B cell (primary cell): ENCODE data around the gene CACNA1G. TPM values are rescaled to one million over a fixed set of nuclear protein-coding genes. Genes with fewer than 3 reads are reported as not detected.

ENCODE experiments used
- ATAC-seq: fragments of 200-7000 bp; cut with Tn5 transposase; one replicate; pipeline ENCODE4 v1.10.0; 2021; ENCODE audit warnings: low read depth, mild to moderate bottlenecking, moderate number of reproducible peaks, moderate library complexity
- CTCF ChIA-PET: fragments of 350-600 bp; sonication (Branson Sonifier 250); formaldehyde crosslinking; loops from one replicate; lab custom pipeline; 2021; ENCODE audit warnings: antibody characterized with exemption, inconsistent platforms; lab: Charles Lee
- POLR2A ChIA-PET: fragments of 350-600 bp; sonication (Branson Sonifier 250); formaldehyde crosslinking; loops from one replicate; lab custom pipeline; 2021; ENCODE audit warnings: antibody characterized with exemption; lab: Charles Lee
- DNase-seq: peaks from one replicate; pipeline ENCODE4 v3.0.0; 2013
- H2AFZ ChIP-seq: 2 replicates; pipeline ENCODE4 v1.6.1; 2012; ENCODE audit warnings: mild to moderate bottlenecking, low read depth, low read length; ENCODE audit not compliant: insufficient read depth, poor library complexity, severe bottlenecking
- H3K27ac ChIP-seq, 2 donors: 1 replicate in 1 of 2; 2 replicates in 1 of 2; pipeline ENCODE4 v1.5.1; 2012 to 2013; ENCODE audit warnings: low read length in 2 of 2, mild to moderate bottlenecking in 2 of 2, moderate library complexity in 1 of 2
- H3K27me3 ChIP-seq, 4 experiments: fragments of 200-600 bp in 1 of 4; sonication (generic) in 1 of 4; replicated peaks in 1 of 4; 1 replicate in 2 of 4; 2 replicates in 2 of 4; pipeline versions ENCODE4 v1.6.1 to v1.7.0; 2013 to 2016; ENCODE audit warnings: low read length in 3 of 4, mild to moderate bottlenecking in 2 of 4, mixed read lengths in 1 of 4, moderate library complexity in 1 of 4; ENCODE audit not compliant: insufficient read depth in 4 of 4, control insufficient read depth in 3 of 4; ENCODE audit errors: control extremely low read depth in 1 of 4
- H3K36me3 ChIP-seq, 2 experiments: replicated peaks in 1 of 2; 1 replicate in 1 of 2; 2 replicates in 1 of 2; pipeline versions ENCODE4 v1.6.1 to v1.7.1; 2013; ENCODE audit warnings: low read length in 1 of 2; ENCODE audit not compliant: insufficient read depth in 2 of 2, control insufficient read depth in 1 of 2; ENCODE audit errors: control extremely low read depth in 1 of 2, extremely low read depth in 1 of 2
- H3K4me1 ChIP-seq, 2 donors: fragments of 200-600 bp in 1 of 2; sonication (generic) in 1 of 2; 1 replicate in 1 of 2; 2 replicates in 1 of 2; pipeline versions ENCODE4 v1.5.1 to v1.6.1; 2013 to 2017; ENCODE audit warnings: low read length in 2 of 2; ENCODE audit not compliant: control insufficient read depth in 2 of 2, insufficient read depth in 2 of 2
- H3K4me2 ChIP-seq: replicated peaks from 2 replicates; pipeline ENCODE3; 2012; ENCODE audit warnings: mild to moderate bottlenecking, low read depth, low read length; ENCODE audit not compliant: poor library complexity, severe bottlenecking
- H3K4me3 ChIP-seq, 5 experiments: fragments of 200-600 bp in 1 of 5; sonication (generic) in 1 of 5; 1 replicate in 3 of 5; 2 replicates in 2 of 5; pipeline versions ENCODE4 v1.5.1 to v1.7.0; 2011 to 2016; ENCODE audit warnings: low read length in 4 of 5, mild to moderate bottlenecking in 4 of 5, low read depth in 2 of 5, control low read depth in 1 of 5, moderate library complexity in 1 of 5; ENCODE audit not compliant: insufficient read depth in 1 of 5; ENCODE audit errors: control extremely low read depth in 1 of 5, extremely low read depth in 1 of 5
- H3K79me2 ChIP-seq: fragments of 200-600 bp; sonication (generic); one replicate; pipeline ENCODE4 v1.6.0; 2016; ENCODE audit warnings: low read length; ENCODE audit not compliant: control insufficient read depth, insufficient read depth
- H3K9ac ChIP-seq: fragments of 200-600 bp; sonication (generic); 2 replicates; pipeline ENCODE4 v1.6.1; 2017; ENCODE audit warnings: mild to moderate bottlenecking, low read length, moderate library complexity
- H3K9me3 ChIP-seq, 3 donors: one replicate each; pipeline versions ENCODE4 v1.6.1 to v1.7.1; 2013; ENCODE audit warnings: low read length in 2 of 3; ENCODE audit not compliant: control insufficient read depth in 2 of 3, insufficient read depth in 1 of 3; ENCODE audit errors: control extremely low read depth in 1 of 3
- H4K20me1 ChIP-seq: 2 replicates; pipeline ENCODE4 v1.6.0; 2012; ENCODE audit warnings: mild to moderate bottlenecking, low read length; ENCODE audit not compliant: insufficient read depth, control insufficient read depth, poor library complexity, severe bottlenecking
- H3K27ac Mint-ChIP-seq: one replicate; pipeline ENCODE4 v1.8.0; 2021; ENCODE audit warnings: mixed read lengths
- H3K27me3 Mint-ChIP-seq: one replicate; pipeline ENCODE4 v1.8.0; 2021; ENCODE audit warnings: mixed read lengths
- H3K4me1 Mint-ChIP-seq: one replicate; pipeline ENCODE4 v1.8.0; 2021; ENCODE audit warnings: mixed read lengths
- H3K4me3 Mint-ChIP-seq: one replicate; pipeline ENCODE4 v1.8.0; 2021; ENCODE audit warnings: mixed read lengths
- H3K9me3 Mint-ChIP-seq: one replicate; pipeline ENCODE4 v1.8.0; 2022; ENCODE audit warnings: mixed read lengths; ENCODE audit not compliant: insufficient read depth
- CTCF ChIP-seq: fragments of 200-600 bp; IDR thresholded peaks from one replicate; pipeline ENCODE4 v1.8.0; 2022; ENCODE audit warnings: antibody characterized with exemption, mild to moderate bottlenecking
- EZH2 ChIP-seq: IDR thresholded peaks from 2 replicates; pipeline ENCODE4 v1.6.1; 2012; ENCODE audit warnings: borderline replicate concordance, low read depth, mild to moderate bottlenecking, moderate library complexity, low read length; ENCODE audit not compliant: insufficient read depth, poor library complexity, severe bottlenecking
- WGBS: methylation state at CpG from one replicate; pipeline ENCODE4 v1.1.5; 2013; ENCODE audit warnings: missing lambda C conversion rate; ENCODE audit not compliant: insufficient coverage; 5-methylcytosine and 5-hydroxymethylcytosine counted together
- intact Hi-C: fragments of 100-400 bp; cut with micrococcal nuclease; formaldehyde crosslinking; loops from one replicate; pipeline ENCODE4 v1.10.0; 2022
- polyA plus RNA-seq: library from polyadenylated mRNA; depleted of rRNA; stranded (reverse); fragments of >200 nt; gene quantifications from 2 replicates; pipeline ENCODE4 v1.2.3, GENCODE V29; 2012
- total RNA-seq, 2 donors: library from RNA; stranded (reverse); fragments of 120-200 nt in 1 of 2; gene quantifications; 1 replicate in 1 of 2; 2 replicates in 1 of 2; pipeline versions ENCODE4 v1.2.3 to v1.2.4, GENCODE V29; 2013 to 2022

Gene CACNA1G
- total and polyA plus RNA-seq, 2 donors (not counting 1 experiment from before 2014, with no cell fraction given), result 0.12 TPM; not detected in 1

- no peaks in the 10 kb centered on the region for H3K4me1 ChIP-seq
- H3K27ac Mint-ChIP-seq, result no peak overlapping the region
- H2AFZ ChIP-seq, result no peak overlapping the region
- H3K9ac ChIP-seq, result no peak overlapping the region
- H4K20me1 ChIP-seq, result no peaks in the 10 kb centered on the region
- H3K27me3 Mint-ChIP-seq, result peaks cover 53% of the 10 kb centered on the region
- ATAC-seq (no peak), DNase-seq (no peak)
- TF ChIP-seq CTCF (no peak), EZH2 (no peak)
- CTCF ChIA-PET, result no interaction called here
- H3K36me3 ChIP-seq, result no peaks in the 10 kb centered on the region
- intact Hi-C loops, result no loop called here
- peaks cover 3% of the 10 kb centered on the region for H3K4me1 Mint-ChIP-seq
- H3K4me3 ChIP-seq, result no peak overlapping the region
- no peaks in the 10 kb centered on the region for H3K79me2 ChIP-seq
- H3K27ac ChIP-seq, result no peak overlapping the region
- H3K4me2 ChIP-seq, result no peak overlapping the region
- 74% methylated on average over 7 of the region's 7 CpGs for WGBS
- POLR2A ChIA-PET, result no interaction called here
- no peaks in the 10 kb centered on the region for H3K9me3 Mint-ChIP-seq
- H3K9me3 ChIP-seq, result no peaks in the 10 kb centered on the region
- no peak overlapping the region for H3K4me3 Mint-ChIP-seq
- peaks cover 0 to 28% (median 6%) of the 10 kb centered on the region in 4 experiments for H3K27me3 ChIP-seq
Measured at GRCh38 chr17:50570528-50570927, 10.0 kb downstream of the CACNA1G start.

- Mint-ChIP-seq H3K9me3 (no peaks in the 10 kb centered on the region), H3K4me1 (no peaks in the 10 kb centered on the region), H3K4me3 (no peak overlapping the region), H3K27me3 (peaks cover 42% of the 10 kb centered on the region), H3K27ac (no peak overlapping the region)
- H3K9me3 ChIP-seq, result no peaks in the 10 kb centered on the region
- H3K36me3 ChIP-seq, result no peaks in the 10 kb centered on the region
- intact Hi-C loops, result no loop called here
- DNase-seq (no peak), ATAC-seq (no peak)
- WGBS, result 89% methylated on average over 18 of the region's 19 CpGs
- no peak overlapping the region for H3K27ac ChIP-seq
- POLR2A ChIA-PET, result no interaction called here
- peaks cover 0 to 18% (median 0%) of the 10 kb centered on the region in 4 experiments for H3K27me3 ChIP-seq
- no peaks in the 10 kb centered on the region for H3K79me2 ChIP-seq
- no peaks in the 10 kb centered on the region for H3K4me1 ChIP-seq
- TF ChIP-seq EZH2, result no peak
- no peak for TF ChIP-seq CTCF
- H4K20me1 ChIP-seq, result no peaks in the 10 kb centered on the region
- H3K4me3 ChIP-seq, result no peak overlapping the region
- no peak overlapping the region for H2AFZ ChIP-seq
- H3K9ac ChIP-seq, result no peak overlapping the region
- H3K4me2 ChIP-seq, result no peak overlapping the region
- CTCF ChIA-PET, result no interaction called here
Measured at GRCh38 chr17:50571681-50572080, 11.2 kb downstream of the CACNA1G start.
